Keratinocyte (primary cell): ENCODE results near the gene OTUD5. TPM values are rescaled to one million over a fixed set of nuclear protein-coding genes. Genes with fewer than 3 reads are reported as not detected.

Experiments used
- polyA plus RNA-seq, 5 experiments: library from polyadenylated mRNA; depleted of rRNA in 3 of 5; stranded (reverse) in 3 of 5; stranded (forward) in 1 of 5; unstranded in 1 of 5; fragments of >200 nt; gene quantifications; 1 replicate in 1 of 5; 2 replicates in 3 of 5; 3 replicates in 1 of 5; pipeline versions ENCODE4 v1.2.1 to v1.2.3, GENCODE V29; 2011 to 2012; ENCODE audit warnings: missing spikeins in 2 of 5, low read depth in 1 of 5, low replicate concordance in 1 of 5
- small RNA-seq, 3 experiments: library from RNA; depleted of rRNA; stranded (forward); fragments of <200 nt; gene quantifications; one replicate each; pipeline ENCODE3, GENCODE V24; 2012; ENCODE audit warnings: low read depth in 3 of 3, low replicate concordance in 1 of 3; ENCODE audit not compliant: insufficient read length in 3 of 3

The OTUD5 gene
- polyA plus RNA-seq, 1 donor (not counting 4 experiments of a cell fraction or from before 2014, with no cell fraction given) = 40.3 TPM

Small RNAs within 50 kb of the gene (small RNA-seq; reads per million reads assigned to genes)
- 0.07 to 1.0 (median 0.50) reads per million in 3 experiments for gene RNU6-722P

Other genes with a start within 250 kb of the OTUD5 start
- not detected in 3 replicates for gene GLOD5, start 195.9 kb downstream of the OTUD5 start, polyA plus RNA-seq
- gene GATA1, start 171.0 kb downstream of the OTUD5 start, polyA plus RNA-seq = not detected in 3 replicates
- 20.3 to 21.9 TPM (median 21.9 TPM) in 3 replicates for gene HDAC6, start 155.5 kb downstream of the OTUD5 start, polyA plus RNA-seq
- gene ERAS, start 131.1 kb downstream of the OTUD5 start, polyA plus RNA-seq = not detected in 3 replicates
- gene PCSK1N, start 122.0 kb downstream of the OTUD5 start, polyA plus RNA-seq = 0.54 to 1.6 TPM (median 1.4 TPM) in 3 replicates
- gene TIMM17B, start 59.8 kb downstream of the OTUD5 start, polyA plus RNA-seq = 34.3 to 52.9 TPM (median 35.5 TPM) in 3 replicates
- gene PQBP1, start 59.7 kb downstream of the OTUD5 start, polyA plus RNA-seq = 62.9 to 85.2 TPM (median 79.0 TPM) in 3 replicates
- 39.4 to 64.0 TPM (median 44.2 TPM) in 3 replicates for gene SLC35A2, start 46.0 kb downstream of the OTUD5 start, polyA plus RNA-seq
- 8.3 to 11.6 TPM (median 9.9 TPM) in 3 replicates for gene PIM2, start 38.6 kb downstream of the OTUD5 start, polyA plus RNA-seq
- gene KCND1, start 14.2 kb upstream of the OTUD5 start, polyA plus RNA-seq = 0.20 to 0.30 TPM (median 0.25 TPM) in 3 replicates
- gene GRIPAP1, start 44.7 kb upstream of the OTUD5 start, polyA plus RNA-seq = 20.2 to 23.0 TPM (median 20.9 TPM) in 3 replicates
- gene TFE3, start 85.8 kb upstream of the OTUD5 start, polyA plus RNA-seq = 13.2 to 15.8 TPM (median 14.1 TPM) in 3 replicates
- gene CCDC120, start 101.4 kb upstream of the OTUD5 start, polyA plus RNA-seq = 4.9 to 10.5 TPM (median 8.1 TPM) in 3 replicates
- 4.0 to 9.8 TPM (median 6.9 TPM) in 3 replicates for gene PRAF2, start 116.4 kb upstream of the OTUD5 start, polyA plus RNA-seq
- gene WDR45, start 122.3 kb upstream of the OTUD5 start, polyA plus RNA-seq = 43.1 to 76.4 TPM (median 50.5 TPM) in 3 replicates
- gene GPKOW, start 166.1 kb upstream of the OTUD5 start, polyA plus RNA-seq = 17.8 to 18.4 TPM (median 17.9 TPM) in 3 replicates
- gene MAGIX, start 205.2 kb upstream of the OTUD5 start, polyA plus RNA-seq = 0.51 to 0.62 TPM (median 0.59 TPM) in 3 replicates
- 284 to 488 TPM (median 358 TPM) in 3 replicates for gene PLP2, start 214.3 kb upstream of the OTUD5 start, polyA plus RNA-seq
- gene PRICKLE3, start 228.8 kb upstream of the OTUD5 start, polyA plus RNA-seq = 8.6 to 13.7 TPM (median 8.7 TPM) in 3 replicates
- 0.07 to 0.23 TPM (median 0.13 TPM) in 3 replicates for gene SYP, start 242.6 kb upstream of the OTUD5 start, polyA plus RNA-seq